Ascending aorta (tissue), 2 donors: ENCODE results near the gene PCDHGA1. TPM values are rescaled to one million over a fixed set of nuclear protein-coding genes. Genes with fewer than 3 reads are reported as not detected.
A peak's percentile ranks its signal among the peaks of the same experiment; 100 is the strongest.
"Not testable (repeated sequence)": the region's sequence is repeated elsewhere in the genome, so short reads cannot be mapped to it uniquely, and the experiment has no call there.

Experiments used
- DNase-seq, 2 donors: peaks; one replicate each; pipeline ENCODE4 v3.0.0-alpha.2; 2019; ENCODE audit warnings: low spot score in 2 of 2
- H3K27ac ChIP-seq, 2 donors: fragments of 200-600 bp; sonication (generic); one replicate each; pipeline ENCODE4 v1.5.1; 2016 to 2017; ENCODE audit warnings: mild to moderate bottlenecking in 1 of 2
- H3K27me3 ChIP-seq: fragments of 200-600 bp; sonication (generic); one replicate; pipeline ENCODE4 v1.5.1; 2017
- H3K36me3 ChIP-seq, 2 donors: fragments of 200-600 bp; sonication (generic); one replicate each; pipeline ENCODE4 v1.5.1; 2016
- H3K4me1 ChIP-seq, 2 donors: fragments of 200-600 bp; sonication (generic); one replicate each; pipeline ENCODE4 v1.5.1; 2016 to 2017; ENCODE audit warnings: mild to moderate bottlenecking in 1 of 2
- H3K4me3 ChIP-seq, 2 donors: fragments of 200-600 bp; sonication (generic); one replicate each; pipeline ENCODE4 v1.5.1; 2016 to 2017; ENCODE audit warnings: mild to moderate bottlenecking in 1 of 2
- H3K9me3 ChIP-seq, 2 donors: fragments of 200-600 bp; sonication (generic); one replicate each; pipeline ENCODE4 v1.5.1; 2016
- CTCF ChIP-seq, 3 experiments: fragments of 200-600 bp in 2 of 3; fragments of 450-650 bp in 1 of 3; sonication (generic) in 2 of 3; IDR thresholded peaks; one replicate each; pipeline ENCODE4 v1.5.1; 2016 to 2019; ENCODE audit warnings: antibody characterized with exemption in 3 of 3, mild to moderate bottlenecking in 1 of 3, moderate library complexity in 1 of 3
- intact Hi-C: fragments of 100-400 bp; cut with DNase I; formaldehyde crosslinking; loops from one replicate; pipeline ENCODE4 v1.15.1; 2023
- total RNA-seq: library from RNA; depleted of rRNA; stranded (reverse); fragments of >200 nt; gene quantifications from one replicate; pipeline ENCODE4 v1.1.0, GENCODE V29; 2016

PCDHGA1 gene
- total RNA-seq: not detected

- no peak within 1 kb of the TSS for H3K4me3 ChIP-seq
- intact Hi-C loops: no loop called here
- peak in 1 of 3 experiments; percentile 14 for TF ChIP-seq CTCF (IDR thresholded peaks at IDR 0.05)
- H3K9me3 ChIP-seq: peaks cover 59 to 83% of the 10 kb centered on the region in 2 donors
- no peak for DNase-seq
- H3K36me3 ChIP-seq: no peaks in the 10 kb centered on the region
- no peaks in the 10 kb centered on the region for H3K4me1 ChIP-seq
- H3K27ac ChIP-seq: no peak within 1 kb of the TSS
- no peaks in the 10 kb centered on the region for H3K27me3 ChIP-seq
Observed at GRCh38 chr5:141330299-141331080, at the start of gene PCDHGA1. PCDHGA1 (plus strand) TSS chr5:141330514.

- Histone ChIP-seq H3K4me1 (no peaks in the 10 kb centered on the region), H3K9me3 (peaks cover 64 to 98% of the 10 kb centered on the region in 2 donors), H3K4me3 (no peak overlapping the region), H3K27me3 (no peaks in the 10 kb centered on the region), H3K36me3 (peaks cover 4 to 12% of the 10 kb centered on the region in 2 donors), H3K27ac (no peak overlapping the region)
- DNase-seq: no peak
- intact Hi-C loops: no loop called here
- TF ChIP-seq CTCF (IDR thresholded peaks at IDR 0.05): no peak
Observed at GRCh38 chr5:141298376-141298775, 31.9 kb upstream of the PCDHGA1 start.

- DNase-seq: no peak
- H3K9me3 ChIP-seq: peaks cover 78 to 100% of the 10 kb centered on the region in 2 donors
Observed at GRCh38 chr5:141303756-141304155, 26.6 kb upstream of the PCDHGA1 start, which contains the start of gene SLC25A2. SLC25A2 (minus strand) TSS chr5:141304049; CDS start chr5:141303865, 184 bp downstream.

GRCh38 chr5:141306630-141307029 lies 23.7 kb upstream of the PCDHGA1 start:
- H3K4me1 ChIP-seq: no peaks in the 10 kb centered on the region
- intact Hi-C loops: no loop called here
- H3K9me3 ChIP-seq: peaks cover 72 to 100% of the 10 kb centered on the region in 2 donors
- H3K36me3 ChIP-seq: peaks cover 0 to 14% of the 10 kb centered on the region in 2 donors
- H3K4me3 ChIP-seq: no peak overlapping the region
- H3K27me3 ChIP-seq: no peaks in the 10 kb centered on the region
- DNase-seq: no peak
- no peak overlapping the region for H3K27ac ChIP-seq
- no peak for TF ChIP-seq CTCF (IDR thresholded peaks at IDR 0.05)

More at GRCh38 chr5:141303756-141304155, 26.6 kb upstream of the PCDHGA1 start, which contains the start of gene SLC25A2:
- peaks cover 0 to 9% of the 10 kb centered on the region in 2 donors for H3K36me3 ChIP-seq
- intact Hi-C loops: no loop called here
- H3K27me3 ChIP-seq: no peaks in the 10 kb centered on the region
- H3K4me1 ChIP-seq: no peaks in the 10 kb centered on the region
- peak within 1 kb of the TSS in 1 of 2 donors; percentile 21 for H3K4me3 ChIP-seq
- TF ChIP-seq CTCF (IDR thresholded peaks at IDR 0.05): no peak
- no peak within 1 kb of the TSS for H3K27ac ChIP-seq

GRCh38 chr5:141313711-141314110 lies 16.6 kb upstream of the PCDHGA1 start:
- no peak for DNase-seq
- no peak overlapping the region for H3K27ac ChIP-seq
- H3K27me3 ChIP-seq: no peaks in the 10 kb centered on the region
- H3K4me1 ChIP-seq: no peaks in the 10 kb centered on the region
- TF ChIP-seq CTCF (IDR thresholded peaks at IDR 0.05): no peak
- no peak overlapping the region for H3K4me3 ChIP-seq
- H3K9me3 ChIP-seq: peaks cover 79 to 100% of the 10 kb centered on the region in 2 donors
- intact Hi-C loops: no loop called here
- peaks cover 4 to 45% of the 10 kb centered on the region in 2 donors for H3K36me3 ChIP-seq

- intact Hi-C loops, H3K4me3 ChIP-seq, H3K27ac ChIP-seq, H3K4me1 ChIP-seq, H3K27me3 ChIP-seq, DNase-seq: not testable (repeated sequence)
- peaks cover 12 to 50% of the 10 kb centered on the region in 2 donors for H3K36me3 ChIP-seq
- H3K9me3 ChIP-seq: peaks cover 77 to 91% of the 10 kb centered on the region in 2 donors
Observed at GRCh38 chr5:141316963-141317362, 13.4 kb upstream of the PCDHGA1 start.
